Smooth muscle cell of the pulmonary artery (primary cell): ENCODE measurements around the gene SLAMF9. TPM values are rescaled to one million over a fixed set of nuclear protein-coding genes. Genes with fewer than 3 reads are reported as not detected.

Experiments used
- total RNA-seq: library from RNA; depleted of rRNA; stranded (reverse); fragments of >200 nt; gene quantifications from 2 replicates; pipeline ENCODE4 v1.2.3, GENCODE V29; 2014

SLAMF9 gene
- total RNA-seq, result 0.26 and 0.59 TPM in 2 replicates

GRCh38 chr1:159953536-159954515, at the start of gene SLAMF9:
TSS of gene SLAMF9 (minus strand) at chr1:159954237. CDS start at chr1:159954137, 100 bp downstream.

GRCh38 chr1:159945483-159946241, 8.4 kb downstream of the SLAMF9 start, which contains the start of gene IGSF9:
TSS of gene IGSF9 (minus strand) at chr1:159945613. CDS start at chr1:159943454, 2,159 bp downstream.

GRCh38 chr1:159924791-159925718, 29.0 kb downstream of the SLAMF9 start, which contains the start of gene TAGLN2:
TSS of gene TAGLN2 (minus strand) at chr1:159925507. CDS start at chr1:159920509, 4,998 bp downstream.

Other genes starting within 250 kb of the SLAMF9 start
- not detected in 2 replicates for gene CRP, start 239.6 kb downstream of the SLAMF9 start, total RNA-seq
- gene DUSP23, start 173.3 kb downstream of the SLAMF9 start, total RNA-seq, result 11.3 and 14.6 TPM in 2 replicates
- gene FCRL6, start 151.9 kb downstream of the SLAMF9 start, total RNA-seq, result not detected in 2 replicates
- gene SLAMF8, start 127.4 kb downstream of the SLAMF9 start, total RNA-seq, result not detected in 2 replicates
- gene VSIG8, start 91.6 kb downstream of the SLAMF9 start, total RNA-seq, result 0.07 TPM in 1 of 2 replicates, not detected in the other
- 0.39 and 0.73 TPM in 2 replicates for gene CFAP45, start 54.1 kb downstream of the SLAMF9 start, total RNA-seq
- gene TAGLN2, start 28.7 kb downstream of the SLAMF9 start, total RNA-seq, result 326 and 427 TPM in 2 replicates
- 0.36 TPM in 1 of 2 replicates, not detected in the other for gene IGSF9, start 8.6 kb downstream of the SLAMF9 start, total RNA-seq
- gene PIGM, start 77.8 kb upstream of the SLAMF9 start, total RNA-seq, result 5.5 and 5.7 TPM in 2 replicates
- not detected in 2 replicates for gene KCNJ10, start 115.9 kb upstream of the SLAMF9 start, total RNA-seq
- gene KCNJ9, start 127.3 kb upstream of the SLAMF9 start, total RNA-seq, result under 0.01 TPM in 1 of 2 replicates, not detected in the other
- gene IGSF8, start 144.4 kb upstream of the SLAMF9 start, total RNA-seq, result 69.9 and 91.7 TPM in 2 replicates
- 1.5 TPM in 2 replicates for gene ATP1A2, start 161.5 kb upstream of the SLAMF9 start, total RNA-seq
- gene ATP1A4, start 197.4 kb upstream of the SLAMF9 start, total RNA-seq, result not detected in 2 replicates
- 0.10 and 0.20 TPM in 2 replicates for gene CASQ1, start 236.3 kb upstream of the SLAMF9 start, total RNA-seq